ENCODE results near the gene TYW1B.
"Not testable (repeated sequence)": the region's sequence is repeated elsewhere in the genome, so short reads cannot be mapped to it uniquely, and the experiment has no call there.

TYW1B gene

GRCh38 chr7:72816370-72817157 is 11.4 kb downstream of the TYW1B start:
- DNase-seq = not testable (repeated sequence)

DNA sequence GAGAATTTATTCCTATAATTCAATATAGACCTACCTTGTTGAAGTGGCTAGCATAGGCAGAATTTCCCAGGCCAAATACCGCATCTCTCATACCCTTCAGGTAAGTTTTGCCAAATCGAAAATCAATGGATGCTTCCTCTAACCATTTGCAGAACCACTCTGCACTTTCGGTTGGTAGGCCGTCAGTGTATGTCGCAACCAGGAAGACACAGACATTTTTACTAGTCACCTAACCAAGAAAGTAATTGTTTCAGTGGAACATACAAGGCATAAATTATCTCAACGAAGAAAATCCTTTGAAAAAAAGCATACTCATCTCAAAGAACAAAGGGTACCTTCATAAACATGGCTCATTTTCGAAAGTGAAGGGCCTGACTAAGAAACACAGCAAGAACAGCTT is 17.6 kb downstream of the TYW1B start:
- not testable (repeated sequence) for DNase-seq

GRCh38 chr7:72808511-72808910 is 19.5 kb downstream of the TYW1B start:
- not testable (repeated sequence) for DNase-seq

GRCh38 chr7:72806851-72807250 is 21.1 kb downstream of the TYW1B start:
- DNase-seq = not testable (repeated sequence)

GRCh38 chr7:72805526-72806494 is 22.2 kb downstream of the TYW1B start:
- no peak for DNase-seq

DNA sequence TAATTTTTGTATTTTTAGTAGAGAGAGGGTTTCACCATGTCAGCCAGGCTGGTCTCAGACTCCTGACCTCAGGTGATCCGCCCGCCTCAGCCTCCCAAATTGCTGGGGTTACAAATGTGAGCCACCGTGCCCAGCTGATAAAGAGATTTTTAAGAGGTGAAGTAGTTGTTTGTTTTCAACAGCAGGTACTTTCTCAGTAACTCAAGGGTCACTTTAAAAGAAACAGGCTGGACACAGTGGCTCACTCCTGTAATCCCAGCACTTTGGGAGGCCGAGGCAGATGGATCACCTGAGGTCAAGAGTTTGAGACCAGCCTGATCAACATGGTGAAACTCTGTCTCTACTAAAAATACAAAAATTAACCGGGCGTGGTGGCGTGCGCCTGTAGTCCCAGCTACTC is 24.2 kb downstream of the TYW1B start:
- not testable (repeated sequence) for DNase-seq

DNA sequence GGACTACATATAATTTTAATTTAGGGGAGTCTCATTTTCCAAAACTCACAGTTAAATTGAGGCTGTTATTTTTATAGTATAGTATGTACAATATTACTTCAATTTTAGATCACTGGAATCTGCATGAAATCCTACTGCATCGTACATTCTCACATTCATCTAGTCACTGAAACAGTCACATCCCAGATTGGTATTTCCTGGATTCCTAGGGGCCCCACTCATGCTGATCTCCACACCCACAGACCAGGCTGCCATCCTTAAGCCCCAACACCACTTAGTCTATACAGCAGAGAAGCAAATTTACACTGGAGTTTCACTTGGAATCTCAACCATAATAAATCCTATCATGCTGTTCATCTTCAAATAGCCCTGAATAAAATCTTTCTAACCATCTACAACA is 26.4 kb downstream of the TYW1B start:
- DNase-seq = not testable (repeated sequence)

- DNase-seq = not testable (repeated sequence)
Measured at GRCh38 chr7:72795401-72795800, 32.6 kb downstream of the TYW1B start.

- DNase-seq = no peak
Measured at GRCh38 chr7:72793791-72794190, 34.2 kb downstream of the TYW1B start.

DNA sequence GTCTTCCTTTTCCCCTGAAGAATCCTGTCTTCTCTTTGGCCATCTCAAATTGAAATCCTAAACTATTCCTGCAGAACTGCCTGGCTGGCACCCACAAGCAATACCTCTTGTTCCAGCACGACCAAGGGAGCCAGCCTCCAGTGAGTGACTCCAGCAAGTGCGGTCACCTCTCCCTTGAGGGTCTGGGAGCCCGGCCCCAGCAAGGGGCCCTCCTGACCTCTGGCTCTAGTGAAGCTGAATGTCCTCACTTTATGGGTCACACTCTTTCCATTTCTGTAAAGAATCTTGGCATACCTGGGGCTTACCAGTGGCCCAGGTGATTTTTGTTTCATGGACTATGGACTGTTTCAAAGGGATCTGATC is 37.3 kb downstream of the TYW1B start:
- not testable (repeated sequence) for DNase-seq

- not testable (repeated sequence) for DNase-seq
Measured at GRCh38 chr7:72790048-72790697, 37.8 kb downstream of the TYW1B start.

GRCh38 chr7:72785166-72785955 is 42.6 kb downstream of the TYW1B start:
- no peak for DNase-seq

GRCh38 chr7:72783601-72784370 is 44.2 kb downstream of the TYW1B start:
- DNase-seq = not testable (repeated sequence)

GRCh38 chr7:72781631-72782030 is 46.4 kb downstream of the TYW1B start:
- no peak for DNase-seq

DNA sequence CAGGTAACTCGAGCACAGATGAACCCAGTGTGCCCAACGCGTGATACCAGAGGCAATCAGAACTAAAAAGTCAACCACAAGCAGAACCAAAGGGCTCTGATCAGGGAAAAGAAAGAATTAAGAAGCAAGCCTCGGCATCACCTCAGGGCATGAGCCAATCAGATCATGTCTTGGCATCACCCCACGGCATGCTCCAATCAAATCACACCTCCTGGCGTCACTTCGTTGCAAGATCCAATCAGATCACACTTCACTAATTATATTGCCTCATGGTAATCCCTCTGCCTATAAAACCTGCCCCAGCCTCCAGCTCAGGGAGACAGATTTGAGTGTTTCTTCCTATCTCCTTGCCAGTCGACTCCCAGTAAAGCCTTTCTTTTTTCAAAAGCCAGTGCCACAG is 46.8 kb downstream of the TYW1B start:
- DNase-seq = no peak

DNA sequence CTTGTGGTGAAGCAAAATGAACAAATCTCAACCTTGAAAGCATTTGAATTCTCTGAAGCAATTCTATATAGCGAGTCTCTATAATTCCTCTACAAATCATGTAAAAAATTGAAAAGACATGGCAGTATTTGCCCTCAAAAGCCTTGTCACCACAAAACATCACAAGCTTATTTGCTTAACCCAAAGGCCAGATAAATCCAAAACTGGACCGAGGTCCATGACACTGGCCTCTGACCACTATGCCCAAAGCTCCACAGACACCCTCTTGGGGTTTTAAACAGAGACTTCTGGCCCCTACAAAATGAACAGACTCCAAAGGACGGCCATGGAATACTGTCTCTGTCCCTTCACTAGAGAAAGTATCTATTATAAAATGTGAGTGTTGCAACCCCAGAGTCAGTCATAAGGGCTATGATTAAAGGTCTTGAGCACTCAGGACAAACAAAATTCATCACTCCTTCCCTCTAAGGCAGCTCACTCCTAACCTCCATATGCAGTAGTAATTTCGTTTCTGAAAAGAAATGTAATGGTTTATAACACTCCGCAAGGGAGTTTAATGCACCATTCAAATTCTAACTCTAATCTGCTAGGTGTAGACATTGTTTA is 47.6 kb downstream of the TYW1B start:
- DNase-seq = not testable (repeated sequence)

GRCh38 chr7:72777167-72777566 is 50.8 kb downstream of the TYW1B start:
- DNase-seq = not testable (repeated sequence)

DNA sequence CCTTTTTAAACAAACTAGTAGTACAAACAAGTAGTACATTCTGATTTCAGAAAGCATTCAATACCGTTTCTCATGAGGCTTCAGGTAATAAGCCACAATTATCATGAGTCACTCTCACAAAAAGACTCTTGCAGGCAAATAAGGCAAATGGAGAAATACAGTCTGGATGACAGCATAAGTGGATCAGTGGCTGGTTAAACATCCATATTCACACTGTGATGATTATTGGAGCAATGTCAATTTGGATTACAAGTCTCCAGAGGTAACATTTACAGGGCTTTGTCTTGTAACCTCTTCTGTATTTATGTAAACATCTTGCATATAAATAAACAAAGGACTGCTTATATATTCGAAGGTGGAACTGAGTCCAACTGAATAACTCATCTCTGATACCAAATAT is 55.4 kb downstream of the TYW1B start:
- DNase-seq = not testable (repeated sequence)

- not testable (repeated sequence) for DNase-seq
Measured at GRCh38 chr7:72766994-72767393, 61.0 kb downstream of the TYW1B start.

DNA sequence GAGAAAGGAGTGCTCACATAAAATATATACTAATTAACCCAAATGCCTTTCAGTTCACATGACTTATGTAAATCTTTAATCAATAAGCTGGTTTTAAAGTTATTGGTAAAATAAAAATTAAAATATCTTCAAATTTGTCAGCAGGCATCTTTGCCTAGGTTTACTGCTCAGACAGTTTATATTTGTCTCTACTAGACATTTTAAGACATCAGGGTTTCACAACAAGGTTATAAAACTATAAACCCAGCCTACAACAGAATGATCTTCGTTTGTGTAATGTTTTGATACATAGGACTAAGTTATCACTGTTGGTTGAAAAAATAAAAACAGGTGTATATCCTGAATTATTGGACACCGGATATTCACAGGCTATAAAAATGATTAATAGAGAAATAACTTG is 67.4 kb downstream of the TYW1B start:
- DNase-seq = no peak

DNA sequence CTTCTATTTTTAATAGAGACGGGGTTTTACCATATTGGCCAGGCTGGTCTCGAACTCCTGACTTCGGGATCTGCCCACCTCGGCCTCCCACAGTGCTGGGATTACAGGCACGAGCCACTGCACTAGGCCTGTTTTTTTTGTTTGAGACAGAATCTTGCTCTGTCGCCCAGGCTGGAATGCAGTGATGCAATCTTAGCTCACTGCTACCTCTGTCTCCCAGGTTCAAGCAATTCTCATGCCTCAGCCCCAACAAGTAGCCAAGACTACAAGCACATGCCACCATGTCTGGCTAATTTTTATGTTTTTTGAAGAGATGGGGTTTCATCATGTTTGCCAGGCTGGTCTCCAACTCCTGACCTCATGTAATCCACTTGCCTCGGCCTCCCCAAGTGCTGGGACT is 73.7 kb downstream of the TYW1B start:
- no peak for DNase-seq

All from activated effector memory CD4-positive, alpha-beta T cell treated with Interleukin-2 at 50 U/mL for 16 hours (primary cell).